ENCODE results near the gene WNT11. TPM values are rescaled to one million over a fixed set of nuclear protein-coding genes. Genes with fewer than 3 reads are reported as not detected.

The WNT11 gene
- polyA plus RNA-seq, 1 donor (not counting 4 experiments of a cell fraction or from before 2014, with no cell fraction given): not detected

GRCh38 chr11:76234416-76235232 is 28.3 kb upstream of the WNT11 start:
- peak overlapping the region; percentile 68 to 91 (median 69) for H3K4me3 ChIP-seq (ENCODE audit: control insufficient read depth in 2 of 3, extremely low read depth in 1 of 3, insufficient read depth in 2 of 3, low read depth in 1 of 3, low read length in 3 of 3)
- H3K36me3 ChIP-seq (ENCODE audit: control insufficient read depth in 2 of 2, extremely low read depth in 1 of 2, insufficient read depth in 2 of 2, low read length in 2 of 2): no peaks in the 10 kb centered on the region
- peak overlapping the region; percentile 76 for H3K4me2 ChIP-seq (ENCODE audit: control insufficient read depth, extremely low read depth, insufficient read depth, low read depth, low read length)
- no peaks in the 10 kb centered on the region for H3K4me1 ChIP-seq (ENCODE audit: control insufficient read depth, extremely low read depth, insufficient read depth, low read length)
- dilution Hi-C loops (cut with MboI; ENCODE audit: extremely low pct_ligation_motif_present, low sequenced_read_pairs): no loop called here
- no peak for TF ChIP-seq EZH2 (IDR thresholded peaks at IDR 0.05; ENCODE audit: low read length)
- TF ChIP-seq, protein P1, sequence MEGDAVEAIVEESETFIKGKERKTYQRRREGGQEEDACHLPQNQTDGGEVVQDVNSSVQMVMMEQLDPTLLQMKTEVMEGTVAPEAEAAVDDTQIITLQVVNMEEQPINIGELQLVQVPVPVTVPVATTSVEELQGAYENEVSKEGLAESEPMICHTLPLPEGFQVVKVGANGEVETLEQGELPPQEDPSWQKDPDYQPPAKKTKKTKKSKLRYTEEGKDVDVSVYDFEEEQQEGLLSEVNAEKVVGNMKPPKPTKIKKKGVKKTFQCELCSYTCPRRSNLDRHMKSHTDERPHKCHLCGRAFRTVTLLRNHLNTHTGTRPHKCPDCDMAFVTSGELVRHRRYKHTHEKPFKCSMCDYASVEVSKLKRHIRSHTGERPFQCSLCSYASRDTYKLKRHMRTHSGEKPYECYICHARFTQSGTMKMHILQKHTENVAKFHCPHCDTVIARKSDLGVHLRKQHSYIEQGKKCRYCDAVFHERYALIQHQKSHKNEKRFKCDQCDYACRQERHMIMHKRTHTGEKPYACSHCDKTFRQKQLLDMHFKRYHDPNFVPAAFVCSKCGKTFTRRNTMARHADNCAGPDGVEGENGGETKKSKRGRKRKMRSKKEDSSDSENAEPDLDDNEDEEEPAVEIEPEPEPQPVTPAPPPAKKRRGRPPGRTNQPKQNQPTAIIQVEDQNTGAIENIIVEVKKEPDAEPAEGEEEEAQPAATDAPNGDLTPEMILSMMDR (optimal IDR thresholded peaks at IDR 0.05 in 1 of 3, IDR thresholded peaks at IDR 0.05 in 1 of 3, conservative IDR thresholded peaks at IDR 0.05 in 1 of 3; ENCODE audit: extremely low read depth in 1 of 3, insufficient read depth in 2 of 3, low read length in 3 of 3): no peak
- H3K27me3 ChIP-seq (ENCODE audit: control insufficient read depth, extremely low read depth, insufficient read depth, low read length): peaks cover 9% of the 10 kb centered on the region
- H3K9me1 ChIP-seq (ENCODE audit: control insufficient read depth, extremely low read depth, insufficient read depth, low read length): no peaks in the 10 kb centered on the region
- peak overlapping the region; percentile 48 for H3K27ac ChIP-seq (ENCODE audit: control insufficient read depth, insufficient read depth, low read length)
- no peaks in the 10 kb centered on the region for H3K79me2 ChIP-seq (ENCODE audit: control insufficient read depth, insufficient read depth, low read length)
- FAIRE-seq (no peak), DNase-seq (ENCODE audit: low read depth, low spot score) (peak; percentile 2)
- no peaks in the 10 kb centered on the region for H4K20me1 ChIP-seq (ENCODE audit: control insufficient read depth, extremely low read depth, insufficient read depth, low read length)
- H3K9ac ChIP-seq (ENCODE audit: control insufficient read depth, extremely low read depth, insufficient read depth, low read length): peak overlapping the region; percentile 74
- peak overlapping the region; percentile 95 for H2AFZ ChIP-seq (ENCODE audit: control insufficient read depth, low read length)
- no peaks in the 10 kb centered on the region for H3K9me3 ChIP-seq (ENCODE audit: control insufficient read depth, low read depth, low read length)

DNA sequence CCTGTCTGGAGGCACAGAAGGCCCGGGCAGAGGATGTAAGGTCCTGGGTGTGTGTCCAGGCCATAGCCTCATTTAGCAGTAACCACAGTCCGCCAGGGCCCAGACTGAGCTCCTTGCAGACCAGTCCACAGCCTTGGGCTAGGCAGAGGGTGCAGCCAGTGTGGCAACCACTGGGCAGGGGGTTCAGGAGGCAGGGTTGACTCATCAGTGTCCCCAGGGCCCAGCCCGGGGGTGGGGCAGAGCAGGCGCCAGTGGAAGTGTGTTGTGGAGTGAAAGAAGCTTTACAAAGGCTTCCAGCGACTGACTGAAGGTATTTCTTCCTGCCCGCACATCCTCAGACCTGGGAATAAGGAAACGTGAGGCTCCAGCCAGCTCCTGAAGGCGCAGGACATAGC is 27.7 kb upstream of the WNT11 start:
- Histone ChIP-seq H3K4me3 (ENCODE audit: control insufficient read depth in 2 of 3, extremely low read depth in 1 of 3, insufficient read depth in 2 of 3, low read depth in 1 of 3, low read length in 3 of 3) (no peak overlapping the region), H3K79me2 (ENCODE audit: control insufficient read depth, insufficient read depth, low read length) (no peaks in the 10 kb centered on the region), H3K9me1 (ENCODE audit: control insufficient read depth, extremely low read depth, insufficient read depth, low read length) (no peaks in the 10 kb centered on the region), H3K9ac (ENCODE audit: control insufficient read depth, extremely low read depth, insufficient read depth, low read length) (no peak overlapping the region), H3K36me3 (ENCODE audit: control insufficient read depth in 2 of 2, extremely low read depth in 1 of 2, insufficient read depth in 2 of 2, low read length in 2 of 2) (no peaks in the 10 kb centered on the region), H2AFZ (ENCODE audit: control insufficient read depth, low read length) (no peak overlapping the region), H3K27ac (ENCODE audit: control insufficient read depth, insufficient read depth, low read length) (no peak overlapping the region), H4K20me1 (ENCODE audit: control insufficient read depth, extremely low read depth, insufficient read depth, low read length) (no peaks in the 10 kb centered on the region), H3K27me3 (ENCODE audit: control insufficient read depth, extremely low read depth, insufficient read depth, low read length) (peaks cover 9% of the 10 kb centered on the region), H3K4me2 (ENCODE audit: control insufficient read depth, extremely low read depth, insufficient read depth, low read depth, low read length) (no peak overlapping the region), H3K4me1 (ENCODE audit: control insufficient read depth, extremely low read depth, insufficient read depth, low read length) (no peaks in the 10 kb centered on the region), H3K9me3 (ENCODE audit: control insufficient read depth, low read depth, low read length) (no peaks in the 10 kb centered on the region)
- dilution Hi-C loops (cut with MboI; ENCODE audit: extremely low pct_ligation_motif_present, low sequenced_read_pairs): no loop called here
- DNase-seq (ENCODE audit: low read depth, low spot score) (no peak), FAIRE-seq (no peak)
- TF ChIP-seq EZH2 (IDR thresholded peaks at IDR 0.05; ENCODE audit: low read length): no peak
- TF ChIP-seq, protein P1 (optimal IDR thresholded peaks at IDR 0.05 in 1 of 3, IDR thresholded peaks at IDR 0.05 in 1 of 3, conservative IDR thresholded peaks at IDR 0.05 in 1 of 3; ENCODE audit: extremely low read depth in 1 of 3, insufficient read depth in 2 of 3, low read length in 3 of 3): no peak

Measured in keratinocyte (primary cell).